Adrenal gland (tissue), 12 donors: Measurements from ENCODE around the gene B4GALT7. TPM values are rescaled to one million over a fixed set of nuclear protein-coding genes. Genes with fewer than 3 reads are reported as not detected.

ENCODE experiments used
- DNase-seq, 7 donors: peaks; one replicate each; pipeline ENCODE4 v3.0.0-alpha.2; 2019 to 2020
- H3K27ac ChIP-seq, 5 donors: fragments of 200-600 bp; sonication (generic) in 4 of 5; 1 replicate in 3 of 5; 2 replicates in 2 of 5; pipeline versions ENCODE4 v1.5.1 to v1.8.0; 2016 to 2020; ENCODE audit warnings: mild to moderate bottlenecking in 1 of 5
- H3K27me3 ChIP-seq: fragments of 200-600 bp; 2 replicates; pipeline ENCODE4 v1.8.0; 2021
- H3K36me3 ChIP-seq, 2 donors: fragments of 200-600 bp; replicated peaks in 1 of 2; 1 replicate in 1 of 2; 2 replicates in 1 of 2; pipeline versions ENCODE4 v1.5.1 to v1.8.0; 2018 to 2022
- H3K4me1 ChIP-seq, 2 donors: fragments of 200-600 bp; replicated peaks in 1 of 2; 1 replicate in 1 of 2; 2 replicates in 1 of 2; pipeline versions ENCODE4 v1.5.1 to v1.8.0; 2018 to 2021
- H3K4me3 ChIP-seq, 4 donors: fragments of 200-600 bp; sonication (generic) in 3 of 4; one replicate each; pipeline ENCODE4 v1.5.1; 2016 to 2018
- H3K9me3 ChIP-seq, 3 donors: fragments of 200-600 bp; sonication (generic) in 1 of 3; replicated peaks in 1 of 3; 1 replicate in 2 of 3; 2 replicates in 1 of 3; pipeline versions ENCODE4 v1.5.1 to v1.8.0; 2016 to 2021
- CTCF ChIP-seq, 6 experiments: fragments of 450-650 bp in 4 of 6; fragments of 200-600 bp in 2 of 6; sonication (generic) in 1 of 6; IDR thresholded peaks; 1 replicate in 5 of 6; 2 replicates in 1 of 6; pipeline versions ENCODE4 v1.5.1 to v1.8.0; 2016 to 2021; ENCODE audit warnings: antibody characterized with exemption in 6 of 6, mild to moderate bottlenecking in 2 of 6, moderate library complexity in 1 of 6
- POLR2A ChIP-seq, 2 donors: fragments of 450-650 bp; IDR thresholded peaks; one replicate each; pipeline ENCODE4 v1.6.1; 2017; ENCODE audit warnings: antibody characterized with exemption in 2 of 2, mild to moderate bottlenecking in 2 of 2, moderate library complexity in 1 of 2
- WGBS, 4 donors: extraction: QIAGEN DNeasy Blood & Tissue Kit in 2 of 4; methylation state at CpG; one replicate each; pipeline versions ENCODE4 v1.1.5 to v1.1.7; 2013 to 2017; 5-methylcytosine and 5-hydroxymethylcytosine counted together
- intact Hi-C, 2 donors: fragments of 100-400 bp; cut with DNase I; formaldehyde crosslinking; loops; one replicate each; pipeline versions ENCODE4 v1.14.1 to v1.15.0; 2022 to 2023
- polyA plus RNA-seq, 3 donors: library from polyadenylated mRNA; stranded (reverse); fragments of 200-250 nt in 2 of 3; fragments of 350-450 nt in 1 of 3; fragmentation: Illumina TruSeq in 1 of 3; extraction: RNeasy Lipid Tissue Mini Kit (QIAGEN cat#74804) in 1 of 3; gene quantifications; one replicate each; pipeline ENCODE4 v1.2.3, GENCODE V29; 2013 to 2014
- total RNA-seq, 9 donors: library from RNA; depleted of rRNA in 4 of 9; stranded (reverse); fragments of >200 nt in 4 of 9; fragments of 120-200 nt in 1 of 9; fragmentation: NEBNext Ultra II Directional in 1 of 9; extraction: Animal tissue kit (Norgen Biotek cat#: 25700) in 1 of 9; gene quantifications; one replicate each; pipeline versions ENCODE4 v1.1.0 to v1.2.4, GENCODE V29; 2013 to 2023
- donor health status: healthy with polysubstance abuse.
- donor health status: Bipolar disorder and iron deficiency.
- donor health status: DM: yes; HTN: yes; CAD: no.
- donor health status: DM: no; HTN: no; CAD: no.
- donor health status: DM: no; HTN: no; CAD: no.
- donor health status: DM: yes; HTN: yes; CAD: no.

B4GALT7 gene
- total and polyA plus RNA-seq, 12 donors: 22.7 to 131 (median 43.8) TPM

GRCh38 chr5:177607115-177607451 lies 7.2 kb downstream of the B4GALT7 start:
- DNase-seq: no peak
- peaks cover 9 to 20% of the 10 kb centered on the region in 2 donors for H3K4me1 ChIP-seq
- intact Hi-C loops: no loop called here
- no peaks in the 10 kb centered on the region for H3K9me3 ChIP-seq
- H3K27me3 ChIP-seq: no peaks in the 10 kb centered on the region
- TF ChIP-seq POLR2A (IDR thresholded peaks at IDR 0.05) (no peak), CTCF (IDR thresholded peaks at IDR 0.05) (no peak)
- peak overlapping the region in 1 of 5 donors; percentile 31 for H3K27ac ChIP-seq
- H3K4me3 ChIP-seq: no peak overlapping the region
- H3K36me3 ChIP-seq: no peaks in the 10 kb centered on the region
- 29 to 49% (median 37%) methylated on average over 6 to 11 of the region's 11 CpGs for WGBS, 4 donors

GRCh38 chr5:177607452-177608192 lies 7.7 kb downstream of the B4GALT7 start:
- Histone ChIP-seq H3K36me3 (no peaks in the 10 kb centered on the region), H3K27ac (peak overlapping the region in 2 of 5 donors; percentile 40 to 44), H3K9me3 (no peaks in the 10 kb centered on the region), H3K27me3 (no peaks in the 10 kb centered on the region), H3K4me3 (no peak overlapping the region), H3K4me1 (peaks cover 5 to 14% of the 10 kb centered on the region in 2 donors)
- peak; percentile 81 to 94 (median 91) for DNase-seq
- TF ChIP-seq POLR2A (IDR thresholded peaks at IDR 0.05) (peak; percentile 26 to 74), CTCF (IDR thresholded peaks at IDR 0.05) (peak; percentile 72 to 96 (median 90))
- intact Hi-C loops: no loop called here
- 16 to 25% (median 19%) methylated on average over 11 to 15 of the region's 15 CpGs for WGBS, 4 donors

- Histone ChIP-seq H3K9me3 (no peaks in the 10 kb centered on the region), H3K27ac (peak overlapping the region in 1 of 5 donors; percentile 44), H3K4me1 (peaks cover 5 to 12% of the 10 kb centered on the region in 2 donors), H3K36me3 (peaks cover 0 to 4% of the 10 kb centered on the region in 2 donors), H3K4me3 (no peak overlapping the region), H3K27me3 (no peaks in the 10 kb centered on the region)
- intact Hi-C loops: no loop called here
- 70 to 81% (median 77%) methylated on average over 16 to 37 of the region's 37 CpGs for WGBS, 4 donors
- peak in 2 of 7 donors; percentile 35 to 60 for DNase-seq
- no peak for TF ChIP-seq POLR2A (IDR thresholded peaks at IDR 0.05)
- TF ChIP-seq CTCF (IDR thresholded peaks at IDR 0.05): no peak
Measured at GRCh38 chr5:177608243-177609075, 8.5 kb downstream of the B4GALT7 start.
